A549 treated with RU486 at 1 μM for 4 hours (cell line): ENCODE measurements around the gene IPP. TPM values are rescaled to one million over a fixed set of nuclear protein-coding genes. Genes with fewer than 3 reads are reported as not detected.

Experiments used
- total RNA-seq: library from RNA; stranded (reverse); fragments of 200-300 nt; extraction: Qiagen RNA extraction; gene quantifications from 5 replicates; pipeline ENCODE4 v1.2.3, GENCODE V29; 2022; ENCODE audit warnings: low read depth

Gene IPP
- 3.2 to 4.8 TPM (median 4.3 TPM) in 5 replicates for total RNA-seq

GRCh38 chr1:45750298-45751038 lies at the start of gene IPP:
TSS of gene IPP (minus strand) at chr1:45750653. CDS start at chr1:45746411, 4,242 bp downstream.

GRCh38 chr1:45687754-45688740 lies 62.4 kb downstream of the IPP start, which contains the start of gene TMEM69:
TSS of gene TMEM69 (plus strand) at chr1:45688181. CDS start at chr1:45691069, 2,888 bp downstream.

GRCh38 chr1:45686288-45687013 lies 64.0 kb downstream of the IPP start, which contains the start of gene GPBP1L1:
TSS of gene GPBP1L1 (minus strand) at chr1:45686533. CDS start at chr1:45659087, 27,446 bp downstream.

Other genes starting within 250 kb of the IPP start
- gene PRDX1, start 228.8 kb downstream of the IPP start, total RNA-seq = 2,055 to 2,382 TPM (median 2,124 TPM) in 5 replicates
- gene AKR1A1, start 199.8 kb downstream of the IPP start, total RNA-seq = 77.8 to 84.9 TPM (median 79.2 TPM) in 5 replicates
- gene NASP, start 166.6 kb downstream of the IPP start, total RNA-seq = 115 to 165 TPM (median 133 TPM) in 5 replicates
- 0.15 to 0.54 TPM (median 0.32 TPM) in 5 replicates for gene CCDC17, start 126.6 kb downstream of the IPP start, total RNA-seq
- 32.5 to 42.1 TPM (median 36.3 TPM) in 5 replicates for gene GPBP1L1, start 64.1 kb downstream of the IPP start, total RNA-seq
- 16.2 to 24.0 TPM (median 20.1 TPM) in 5 replicates for gene TMEM69, start 62.5 kb downstream of the IPP start, total RNA-seq
- gene MAST2, start 53.0 kb upstream of the IPP start, total RNA-seq = 16.8 to 22.4 TPM (median 19.8 TPM) in 5 replicates